Forelimb muscle (tissue), 1 donor: ENCODE data around the gene MLIP. TPM values are rescaled to one million over a fixed set of nuclear protein-coding genes. Genes with fewer than 3 reads are reported as not detected.
"Not testable (repeated sequence)": the region's sequence is repeated elsewhere in the genome, so short reads cannot be mapped to it uniquely, and the experiment has no call there.

Experiments used
- DNase-seq: peaks from one replicate; pipeline ENCODE4 v3.0.0-alpha.2; 2013; ENCODE audit warnings: low read depth
- polyA plus RNA-seq: library from polyadenylated mRNA; unstranded; fragments of 120-200 nt; gene quantifications from one replicate; pipeline ENCODE4 v1.2.1, GENCODE V29; 2013; ENCODE audit not compliant: insufficient read length

Gene MLIP
- polyA plus RNA-seq, 1 donor: 69.5 TPM

- no peak for DNase-seq
These were observed 111.0 kb downstream of the MLIP start for GRCh38 chr6:54222217-54222616.

GRCh38 chr6:54232703-54233102 lies 121.5 kb downstream of the MLIP start:
- no peak for DNase-seq

- DNase-seq: no peak
These were observed 123.3 kb downstream of the MLIP start for GRCh38 chr6:54234539-54234938.

GRCh38 chr6:54236984-54237383 lies 125.7 kb downstream of the MLIP start:
- DNase-seq: no peak

GRCh38 chr6:54238396-54238795 lies 127.2 kb downstream of the MLIP start:
- peak; percentile 81 for DNase-seq

- no peak for DNase-seq
These were observed 132.5 kb downstream of the MLIP start for GRCh38 chr6:54243699-54244098.

GRCh38 chr6:54244430-54244829 lies 133.2 kb downstream of the MLIP start:
- no peak for DNase-seq

GRCh38 chr6:54245265-54245664 lies 134.0 kb downstream of the MLIP start:
- DNase-seq: no peak

GRCh38 chr6:54248319-54248718 lies 137.1 kb downstream of the MLIP start:
- no peak for DNase-seq

GRCh38 chr6:54248994-54249393 lies 137.8 kb downstream of the MLIP start:
- DNase-seq: no peak

- not testable (repeated sequence) for DNase-seq
These were observed 138.6 kb downstream of the MLIP start for GRCh38 chr6:54249812-54250211.

GRCh38 chr6:54252496-54252895 lies 141.3 kb downstream of the MLIP start:
- no peak for DNase-seq

GRCh38 chr6:54252916-54253315 lies 141.7 kb downstream of the MLIP start:
- no peak for DNase-seq

- DNase-seq: no peak
These were observed 143.6 kb downstream of the MLIP start for GRCh38 chr6:54254886-54255285.

- peak; percentile 36 for DNase-seq
These were observed 144.6 kb downstream of the MLIP start for GRCh38 chr6:54255886-54256285.

GRCh38 chr6:54260025-54260424 lies 148.8 kb downstream of the MLIP start:
- DNase-seq: no peak

GRCh38 chr6:54262499-54262898 lies 151.3 kb downstream of the MLIP start:
- DNase-seq: no peak

- no peak for DNase-seq
These were observed 151.7 kb downstream of the MLIP start for GRCh38 chr6:54262971-54263370.

- DNase-seq: no peak
These were observed 153.5 kb downstream of the MLIP start for GRCh38 chr6:54264581-54265272.

- no peak for DNase-seq
These were observed 155.2 kb downstream of the MLIP start for GRCh38 chr6:54266400-54266923.

- no peak for DNase-seq
These were observed 156.6 kb downstream of the MLIP start for GRCh38 chr6:54267798-54268197.

- no peak for DNase-seq
These were observed 162.1 kb downstream of the MLIP start for GRCh38 chr6:54273214-54273820.

- no peak for DNase-seq
These were observed 163.1 kb downstream of the MLIP start for GRCh38 chr6:54274383-54274782.
